NCI-H526 (cell line): ENCODE results near the gene GET4.
"Not testable (repeated sequence)": the region's sequence is repeated elsewhere in the genome, so short reads cannot be mapped to it uniquely, and the experiment has no call there.

ENCODE experiments used
- DNase-seq, 2 experiments: peaks; one replicate each; lab custom pipeline; 2025; lab: John Stamatoyannopoulos, UW

The GET4 gene

DNA sequence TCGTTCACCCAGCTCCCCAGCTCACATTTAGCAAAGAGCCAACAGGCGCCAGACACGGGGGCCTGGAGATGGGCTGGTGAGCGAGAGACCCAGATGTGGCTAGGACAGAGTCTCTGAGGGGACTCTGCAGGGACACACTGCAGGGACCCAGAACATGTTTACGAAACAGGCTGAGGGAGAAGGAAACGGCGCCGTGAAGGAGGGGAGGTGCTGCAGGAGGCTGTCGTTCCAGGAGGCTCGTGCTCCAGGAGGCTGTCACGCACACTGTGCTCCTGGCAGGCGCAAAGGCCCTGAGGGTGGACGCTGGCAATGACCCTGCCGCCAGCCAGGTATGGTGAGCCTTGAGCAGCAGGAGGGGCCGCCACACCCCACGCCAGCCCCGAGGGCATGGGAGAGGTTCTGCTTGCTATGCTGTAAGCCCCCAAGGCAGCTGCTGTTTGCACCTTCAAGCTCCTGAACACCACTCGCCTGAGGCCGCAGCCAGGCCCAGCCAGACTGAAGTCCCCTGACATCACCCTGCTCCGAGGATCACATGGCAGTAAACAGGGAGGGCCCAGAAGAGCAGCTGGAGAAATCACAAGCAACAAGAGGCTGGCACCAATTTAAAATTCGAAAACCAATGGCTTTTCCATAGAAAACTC lies 50.8 kb downstream of the GET4 start:
- DNase-seq = no peak

- no peak for DNase-seq
Observed at GRCh38 chr7:929311-929711, 53.0 kb downstream of the GET4 start.

GRCh38 chr7:930975-931758 lies 54.8 kb downstream of the GET4 start:
- no peak for DNase-seq

DNA sequence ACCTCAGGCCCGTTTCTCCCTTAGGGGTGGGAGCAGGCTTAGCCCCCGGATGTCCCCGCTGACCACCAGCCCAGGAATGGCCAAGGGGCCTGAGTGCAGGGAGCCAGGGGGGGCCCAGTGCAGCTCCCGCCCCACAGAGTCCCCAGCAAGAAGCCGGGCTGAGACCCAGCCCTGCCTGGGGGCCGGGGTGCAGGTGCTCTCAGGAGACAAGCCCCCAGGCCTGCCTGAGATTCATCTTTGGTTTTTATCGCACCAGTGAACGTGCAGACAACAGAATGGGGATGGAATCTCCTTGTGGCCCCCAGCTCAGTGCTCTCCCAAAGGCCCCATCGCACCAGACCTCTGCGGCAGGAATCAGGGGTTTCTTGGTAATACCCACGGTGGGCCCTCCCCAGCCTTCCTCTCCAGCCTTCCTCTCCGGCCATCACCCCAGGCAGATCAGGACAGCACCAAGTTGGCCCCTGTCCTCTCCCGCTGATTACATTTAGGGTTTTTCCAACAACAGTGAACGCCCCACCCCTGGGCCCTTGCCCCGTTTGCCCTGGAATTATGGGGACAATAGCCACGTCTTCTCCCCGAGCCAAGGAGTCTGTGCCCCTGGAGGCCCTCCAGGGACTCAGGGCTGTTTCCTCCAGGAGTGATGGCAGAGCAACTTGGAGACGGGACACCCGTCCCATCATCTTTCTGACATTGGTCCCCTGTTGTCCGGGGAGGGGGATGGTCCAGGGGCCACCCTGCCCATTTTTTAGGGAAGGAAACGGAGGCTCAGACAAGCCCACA lies 55.7 kb downstream of the GET4 start:
- DNase-seq = no peak

DNA sequence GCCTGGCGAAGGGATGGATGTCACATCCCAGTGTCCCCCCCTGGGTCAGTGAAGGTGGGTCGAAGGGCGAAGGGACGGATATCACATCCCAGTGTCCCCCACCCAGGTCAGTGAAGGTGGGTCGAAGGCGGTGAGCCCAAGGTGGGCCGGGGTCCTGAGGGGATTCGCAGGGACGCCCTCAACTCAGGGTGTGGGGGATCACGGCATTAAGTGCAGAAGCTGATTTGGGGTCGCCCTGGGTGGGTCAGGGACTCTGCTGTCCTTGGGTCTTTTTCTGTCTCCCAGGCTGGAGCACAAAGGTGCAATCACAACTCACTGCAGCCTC lies 56.3 kb downstream of the GET4 start:
- DNase-seq = no peak

DNA sequence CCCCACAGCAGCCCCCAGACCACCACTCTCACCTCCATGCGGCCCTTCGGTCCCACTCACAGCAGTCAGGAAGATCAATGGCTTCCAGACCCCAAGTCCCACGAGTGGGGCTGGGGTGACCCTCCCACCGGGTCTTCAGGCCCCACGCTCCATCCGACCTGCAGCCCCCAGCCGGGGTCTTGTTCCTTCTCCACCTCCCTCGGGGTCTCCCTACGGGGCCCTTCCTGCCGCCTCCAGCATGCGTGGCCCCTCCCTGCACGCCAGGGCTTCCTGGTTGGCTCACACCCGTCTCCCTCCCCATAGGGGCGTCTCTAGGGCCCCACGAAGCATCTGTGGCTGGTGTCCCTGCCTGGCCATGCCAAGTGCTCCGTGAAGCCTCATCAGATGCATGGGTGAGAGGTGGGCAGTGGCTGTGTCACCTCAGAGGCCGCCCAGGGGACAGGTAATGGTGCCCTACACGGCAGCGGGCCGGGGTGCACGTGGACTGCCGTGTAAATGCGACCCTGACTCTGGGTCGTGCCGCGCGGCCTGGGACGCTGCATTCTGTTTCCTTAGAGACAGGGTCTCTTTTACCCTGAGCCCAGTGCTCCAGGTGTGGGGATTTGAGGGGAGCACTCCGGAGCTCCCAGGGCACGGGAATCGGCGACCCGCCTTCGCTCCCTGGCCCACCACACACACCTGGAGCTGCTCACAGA lies 58.3 kb downstream of the GET4 start:
- DNase-seq = no peak

GRCh38 chr7:935164-935873 lies 59.0 kb downstream of the GET4 start:
- DNase-seq = peak in 1 of 2 experiments; percentile 39

DNA sequence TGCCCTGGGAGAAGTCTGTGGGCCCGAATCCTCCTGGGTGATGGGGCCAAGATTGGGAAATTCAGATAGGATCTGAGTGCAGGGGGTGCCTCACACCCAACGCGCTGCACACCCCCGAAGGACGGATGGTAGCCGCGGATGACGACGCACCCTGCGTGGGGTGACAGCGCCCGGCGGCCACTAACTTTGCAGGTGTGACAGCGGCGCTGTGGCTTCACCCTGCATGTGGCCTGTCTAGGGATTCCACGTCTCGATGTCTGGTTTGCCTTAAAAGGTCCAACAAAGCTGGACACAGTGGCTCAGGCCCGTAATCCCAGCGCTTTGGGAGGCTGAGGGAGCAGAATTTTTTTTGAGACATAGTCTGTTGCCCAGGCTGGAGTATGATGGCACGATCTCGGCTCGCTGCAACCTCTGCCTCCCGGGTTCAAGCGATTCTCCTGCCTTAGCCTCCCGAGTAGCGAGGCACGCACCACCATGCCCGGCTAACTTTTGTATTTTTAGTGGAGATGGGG lies 59.6 kb downstream of the GET4 start:
- DNase-seq = no peak

- DNase-seq = no peak
Observed at GRCh38 chr7:936386-937054, 60.2 kb downstream of the GET4 start.

DNA sequence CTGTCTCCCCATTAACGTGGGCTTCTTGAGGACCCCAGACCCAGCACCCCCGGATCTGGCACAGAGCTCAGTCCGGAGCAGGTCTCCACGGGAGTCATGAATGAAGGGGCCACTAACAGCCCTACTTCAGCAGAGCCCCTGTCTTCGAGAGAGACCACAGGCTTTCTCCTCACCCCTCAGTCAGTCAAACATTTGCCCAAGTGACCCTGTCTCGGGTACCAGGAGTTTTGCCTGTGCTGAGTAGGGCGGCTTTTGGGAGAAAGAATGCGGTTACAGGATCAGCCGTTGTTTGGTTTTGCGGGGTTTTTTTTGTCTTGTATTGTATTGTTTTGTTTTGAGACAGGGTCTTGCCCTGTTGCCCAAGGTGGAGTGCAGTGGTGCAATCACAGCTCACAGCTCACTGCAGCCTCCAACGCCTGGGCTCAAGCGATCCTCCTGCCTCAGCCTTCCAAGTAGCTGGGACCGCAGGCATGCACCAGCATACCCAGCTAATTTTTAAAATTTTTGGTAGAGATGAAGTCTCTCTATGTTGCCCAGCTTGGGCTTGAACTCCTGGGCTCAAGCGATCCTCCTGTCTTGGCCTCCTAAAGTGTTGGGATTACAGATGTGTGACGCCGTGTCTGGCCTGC lies 61.6 kb downstream of the GET4 start:
- DNase-seq = no peak

GRCh38 chr7:938546-939185 lies 62.3 kb downstream of the GET4 start:
- no peak for DNase-seq

GRCh38 chr7:939843-940242 lies 63.5 kb downstream of the GET4 start:
- DNase-seq = no peak

DNA sequence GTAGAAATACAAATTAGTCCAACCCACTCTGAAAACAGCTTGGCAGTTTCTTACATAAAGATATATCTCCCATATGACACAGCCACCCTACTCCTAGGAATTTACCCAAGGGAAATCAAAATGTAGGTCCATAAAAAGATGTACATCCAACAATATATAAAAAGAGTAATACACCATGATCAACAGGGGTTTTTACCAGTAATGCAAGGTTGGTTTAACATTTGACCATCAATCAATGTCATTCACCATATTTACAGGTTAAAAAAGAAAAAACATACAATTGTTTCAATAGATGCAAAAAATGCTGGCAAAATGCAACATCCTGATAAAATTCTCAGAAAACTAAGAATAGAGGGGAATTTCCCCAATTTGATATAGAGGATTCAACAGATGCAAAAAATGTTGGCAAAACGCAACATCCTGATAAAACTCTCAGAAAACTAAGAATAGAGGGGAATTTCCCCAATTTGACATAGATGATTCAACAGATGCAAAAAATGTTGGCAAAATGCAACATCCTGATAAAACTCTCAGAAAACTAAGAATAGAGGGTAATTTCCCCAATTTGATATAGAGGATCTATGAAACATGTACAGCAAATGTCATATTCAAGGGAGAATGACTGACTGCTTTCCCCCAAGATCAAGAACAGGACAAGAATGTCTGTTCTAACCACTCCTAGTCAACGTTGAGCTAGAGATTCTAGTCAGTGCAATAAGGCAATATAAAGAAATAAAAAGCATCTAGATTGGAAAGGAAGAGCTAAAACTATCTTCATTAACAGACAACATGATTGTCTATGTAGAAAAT lies 64.5 kb downstream of the GET4 start:
- no peak for DNase-seq

GRCh38 chr7:943793-944192 lies 67.4 kb downstream of the GET4 start:
- DNase-seq = not testable (repeated sequence)

- DNase-seq = no peak
Observed at GRCh38 chr7:944744-945143, 68.4 kb downstream of the GET4 start.

DNA sequence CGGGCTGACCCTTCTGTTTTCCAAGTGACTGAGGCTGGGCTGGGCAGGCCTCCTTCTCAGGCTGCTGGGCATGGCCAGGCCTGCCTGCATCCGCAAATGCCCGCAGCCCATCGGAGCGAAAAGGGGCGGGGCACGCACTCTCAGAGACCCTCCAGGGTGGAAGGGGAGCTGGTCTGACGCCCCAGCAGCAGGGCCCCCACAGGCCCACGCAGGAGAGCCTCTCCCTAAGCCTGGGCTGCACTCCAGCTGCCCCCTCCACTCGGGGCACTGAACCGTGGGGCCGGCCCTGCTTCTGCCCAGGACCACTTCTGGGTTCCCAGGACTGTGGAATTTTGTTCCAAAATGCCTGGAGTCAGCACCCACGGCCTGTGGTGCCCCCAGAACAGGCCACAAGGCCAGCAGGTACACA lies 68.8 kb downstream of the GET4 start:
- no peak for DNase-seq

DNA sequence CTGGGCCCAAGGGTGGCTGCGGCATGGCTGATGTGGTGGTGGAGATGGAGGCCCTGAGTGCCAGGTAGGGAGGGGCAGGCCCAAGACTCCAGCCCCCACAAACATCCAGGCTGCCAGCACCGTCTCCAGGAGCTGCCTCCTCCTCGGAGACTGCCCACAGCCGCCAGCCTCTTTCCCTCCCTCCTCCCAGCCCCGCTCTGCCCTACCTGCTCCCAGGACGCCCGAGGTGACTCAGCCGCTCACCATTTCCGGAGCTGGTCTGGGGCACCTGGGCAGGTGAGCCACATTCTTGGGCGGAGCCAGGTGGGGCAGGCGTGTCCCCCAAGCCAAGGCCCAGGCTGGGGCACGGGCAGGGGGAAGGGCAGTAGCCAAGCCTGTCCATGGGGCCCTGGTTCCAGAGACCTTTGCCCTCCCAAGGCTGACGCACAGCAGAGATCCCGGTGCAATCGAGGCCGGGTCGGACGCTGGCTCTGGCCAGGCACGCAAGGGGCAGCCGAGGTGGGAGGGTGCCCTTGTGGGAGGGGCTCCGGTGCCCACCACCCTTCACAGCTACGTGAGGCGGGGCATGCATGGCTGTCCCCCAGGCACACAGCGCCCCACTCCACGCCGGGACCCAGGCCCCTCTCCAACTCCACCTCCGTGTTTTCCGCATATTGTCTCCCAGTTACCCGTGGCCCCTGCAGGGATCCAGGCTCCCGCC lies 69.4 kb downstream of the GET4 start:
- DNase-seq = peak in 1 of 2 experiments; percentile 33
